ENCODE results near the gene TUG1. TPM values are rescaled to one million over a fixed set of nuclear protein-coding genes. Genes with fewer than 3 reads are reported as not detected.

Gene TUG1
- total and polyA plus RNA-seq, 9 of the 15 experiments (the other 6 are each of a cell fraction or from before 2014, with no cell fraction given), result 24.7 to 132 (median 58.9) TPM

DNA sequence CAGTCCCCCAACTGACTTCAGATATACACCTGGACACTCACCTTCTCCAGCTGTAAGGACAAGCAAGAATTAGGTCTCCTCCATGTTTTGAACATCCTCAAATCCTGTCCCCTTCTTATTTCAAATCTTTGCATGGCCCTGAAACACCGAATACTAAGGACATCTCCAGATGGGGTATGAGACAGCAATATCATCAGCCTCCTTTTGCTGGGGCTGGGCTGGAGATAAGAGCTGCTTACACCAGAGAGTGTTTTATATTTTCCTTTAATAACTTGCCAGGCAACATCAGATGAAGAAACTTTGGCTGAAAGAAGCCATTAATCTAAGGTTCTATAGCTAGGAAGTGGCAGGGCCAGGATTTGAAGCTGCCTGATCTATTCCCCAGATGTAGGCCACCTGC lies 21.6 kb downstream of the TUG1 start (continued):
- TF ChIP-seq, protein P1, sequence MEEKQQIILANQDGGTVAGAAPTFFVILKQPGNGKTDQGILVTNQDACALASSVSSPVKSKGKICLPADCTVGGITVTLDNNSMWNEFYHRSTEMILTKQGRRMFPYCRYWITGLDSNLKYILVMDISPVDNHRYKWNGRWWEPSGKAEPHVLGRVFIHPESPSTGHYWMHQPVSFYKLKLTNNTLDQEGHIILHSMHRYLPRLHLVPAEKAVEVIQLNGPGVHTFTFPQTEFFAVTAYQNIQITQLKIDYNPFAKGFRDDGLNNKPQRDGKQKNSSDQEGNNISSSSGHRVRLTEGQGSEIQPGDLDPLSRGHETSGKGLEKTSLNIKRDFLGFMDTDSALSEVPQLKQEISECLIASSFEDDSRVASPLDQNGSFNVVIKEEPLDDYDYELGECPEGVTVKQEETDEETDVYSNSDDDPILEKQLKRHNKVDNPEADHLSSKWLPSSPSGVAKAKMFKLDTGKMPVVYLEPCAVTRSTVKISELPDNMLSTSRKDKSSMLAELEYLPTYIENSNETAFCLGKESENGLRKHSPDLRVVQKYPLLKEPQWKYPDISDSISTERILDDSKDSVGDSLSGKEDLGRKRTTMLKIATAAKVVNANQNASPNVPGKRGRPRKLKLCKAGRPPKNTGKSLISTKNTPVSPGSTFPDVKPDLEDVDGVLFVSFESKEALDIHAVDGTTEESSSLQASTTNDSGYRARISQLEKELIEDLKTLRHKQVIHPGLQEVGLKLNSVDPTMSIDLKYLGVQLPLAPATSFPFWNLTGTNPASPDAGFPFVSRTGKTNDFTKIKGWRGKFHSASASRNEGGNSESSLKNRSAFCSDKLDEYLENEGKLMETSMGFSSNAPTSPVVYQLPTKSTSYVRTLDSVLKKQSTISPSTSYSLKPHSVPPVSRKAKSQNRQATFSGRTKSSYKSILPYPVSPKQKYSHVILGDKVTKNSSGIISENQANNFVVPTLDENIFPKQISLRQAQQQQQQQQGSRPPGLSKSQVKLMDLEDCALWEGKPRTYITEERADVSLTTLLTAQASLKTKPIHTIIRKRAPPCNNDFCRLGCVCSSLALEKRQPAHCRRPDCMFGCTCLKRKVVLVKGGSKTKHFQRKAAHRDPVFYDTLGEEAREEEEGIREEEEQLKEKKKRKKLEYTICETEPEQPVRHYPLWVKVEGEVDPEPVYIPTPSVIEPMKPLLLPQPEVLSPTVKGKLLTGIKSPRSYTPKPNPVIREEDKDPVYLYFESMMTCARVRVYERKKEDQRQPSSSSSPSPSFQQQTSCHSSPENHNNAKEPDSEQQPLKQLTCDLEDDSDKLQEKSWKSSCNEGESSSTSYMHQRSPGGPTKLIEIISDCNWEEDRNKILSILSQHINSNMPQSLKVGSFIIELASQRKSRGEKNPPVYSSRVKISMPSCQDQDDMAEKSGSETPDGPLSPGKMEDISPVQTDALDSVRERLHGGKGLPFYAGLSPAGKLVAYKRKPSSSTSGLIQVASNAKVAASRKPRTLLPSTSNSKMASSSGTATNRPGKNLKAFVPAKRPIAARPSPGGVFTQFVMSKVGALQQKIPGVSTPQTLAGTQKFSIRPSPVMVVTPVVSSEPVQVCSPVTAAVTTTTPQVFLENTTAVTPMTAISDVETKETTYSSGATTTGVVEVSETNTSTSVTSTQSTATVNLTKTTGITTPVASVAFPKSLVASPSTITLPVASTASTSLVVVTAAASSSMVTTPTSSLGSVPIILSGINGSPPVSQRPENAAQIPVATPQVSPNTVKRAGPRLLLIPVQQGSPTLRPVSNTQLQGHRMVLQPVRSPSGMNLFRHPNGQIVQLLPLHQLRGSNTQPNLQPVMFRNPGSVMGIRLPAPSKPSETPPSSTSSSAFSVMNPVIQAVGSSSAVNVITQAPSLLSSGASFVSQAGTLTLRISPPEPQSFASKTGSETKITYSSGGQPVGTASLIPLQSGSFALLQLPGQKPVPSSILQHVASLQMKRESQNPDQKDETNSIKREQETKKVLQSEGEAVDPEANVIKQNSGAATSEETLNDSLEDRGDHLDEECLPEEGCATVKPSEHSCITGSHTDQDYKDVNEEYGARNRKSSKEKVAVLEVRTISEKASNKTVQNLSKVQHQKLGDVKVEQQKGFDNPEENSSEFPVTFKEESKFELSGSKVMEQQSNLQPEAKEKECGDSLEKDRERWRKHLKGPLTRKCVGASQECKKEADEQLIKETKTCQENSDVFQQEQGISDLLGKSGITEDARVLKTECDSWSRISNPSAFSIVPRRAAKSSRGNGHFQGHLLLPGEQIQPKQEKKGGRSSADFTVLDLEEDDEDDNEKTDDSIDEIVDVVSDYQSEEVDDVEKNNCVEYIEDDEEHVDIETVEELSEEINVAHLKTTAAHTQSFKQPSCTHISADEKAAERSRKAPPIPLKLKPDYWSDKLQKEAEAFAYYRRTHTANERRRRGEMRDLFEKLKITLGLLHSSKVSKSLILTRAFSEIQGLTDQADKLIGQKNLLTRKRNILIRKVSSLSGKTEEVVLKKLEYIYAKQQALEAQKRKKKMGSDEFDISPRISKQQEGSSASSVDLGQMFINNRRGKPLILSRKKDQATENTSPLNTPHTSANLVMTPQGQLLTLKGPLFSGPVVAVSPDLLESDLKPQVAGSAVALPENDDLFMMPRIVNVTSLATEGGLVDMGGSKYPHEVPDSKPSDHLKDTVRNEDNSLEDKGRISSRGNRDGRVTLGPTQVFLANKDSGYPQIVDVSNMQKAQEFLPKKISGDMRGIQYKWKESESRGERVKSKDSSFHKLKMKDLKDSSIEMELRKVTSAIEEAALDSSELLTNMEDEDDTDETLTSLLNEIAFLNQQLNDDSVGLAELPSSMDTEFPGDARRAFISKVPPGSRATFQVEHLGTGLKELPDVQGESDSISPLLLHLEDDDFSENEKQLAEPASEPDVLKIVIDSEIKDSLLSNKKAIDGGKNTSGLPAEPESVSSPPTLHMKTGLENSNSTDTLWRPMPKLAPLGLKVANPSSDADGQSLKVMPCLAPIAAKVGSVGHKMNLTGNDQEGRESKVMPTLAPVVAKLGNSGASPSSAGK (IDR thresholded peaks at IDR 0.05), result no peak
- TF ChIP-seq CBFA2T2 (conservative IDR thresholded peaks at IDR 0.05), result peak; percentile 48
- TF ChIP-seq, protein P2, sequence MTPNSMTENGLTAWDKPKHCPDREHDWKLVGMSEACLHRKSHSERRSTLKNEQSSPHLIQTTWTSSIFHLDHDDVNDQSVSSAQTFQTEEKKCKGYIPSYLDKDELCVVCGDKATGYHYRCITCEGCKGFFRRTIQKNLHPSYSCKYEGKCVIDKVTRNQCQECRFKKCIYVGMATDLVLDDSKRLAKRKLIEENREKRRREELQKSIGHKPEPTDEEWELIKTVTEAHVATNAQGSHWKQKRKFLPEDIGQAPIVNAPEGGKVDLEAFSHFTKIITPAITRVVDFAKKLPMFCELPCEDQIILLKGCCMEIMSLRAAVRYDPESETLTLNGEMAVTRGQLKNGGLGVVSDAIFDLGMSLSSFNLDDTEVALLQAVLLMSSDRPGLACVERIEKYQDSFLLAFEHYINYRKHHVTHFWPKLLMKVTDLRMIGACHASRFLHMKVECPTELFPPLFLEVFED (CRISPR knock-in tag; conservative IDR thresholded peaks at IDR 0.05), result no peak
- peak; percentile 44; the same call in 1 of the 2 replicates for TF ChIP-seq C11orf30 (IDR thresholded peaks at IDR 0.05; ENCODE audit: low read depth)
- peak; percentile 37; the same call in 1 of the 2 replicates for TF ChIP-seq TEAD4 (IDR thresholded peaks at IDR 0.05; ENCODE audit: low read length)
- no peak for TF ChIP-seq TEAD4 (CRISPR knock-in tag; IDR thresholded peaks at IDR 0.05; ENCODE audit: borderline replicate concordance)
- 0 out of 2 replicates have a peak, but pooled peaks have one; percentile 15 for TF ChIP-seq ARID1B (IDR thresholded peaks at IDR 0.05)
- peak; percentile 10; the same call in 1 of the 2 replicates for TF ChIP-seq KLF16 (IDR thresholded peaks at IDR 0.05)
- peak; percentile 25 for TF ChIP-seq MAFG (tag; conservative IDR thresholded peaks at IDR 0.05)
